GM19238 (cell line): ENCODE data around the gene C15orf39.
"Not testable (repeated sequence)": the region's sequence is repeated elsewhere in the genome, so short reads cannot be mapped to it uniquely, and the experiment has no call there.

Source experiments
- DNase-seq: peaks from one replicate; pipeline ENCODE4 v3.0.0; 2011; ENCODE audit warnings: low spot score; ENCODE audit not compliant: insufficient read length

Gene C15orf39

GRCh38 chr15:75230551-75231371 lies 29.1 kb downstream of the C15orf39 start:
- DNase-seq, result no peak

- no peak for DNase-seq
Measured at GRCh38 chr15:75231836-75232235, 30.2 kb downstream of the C15orf39 start.

DNA sequence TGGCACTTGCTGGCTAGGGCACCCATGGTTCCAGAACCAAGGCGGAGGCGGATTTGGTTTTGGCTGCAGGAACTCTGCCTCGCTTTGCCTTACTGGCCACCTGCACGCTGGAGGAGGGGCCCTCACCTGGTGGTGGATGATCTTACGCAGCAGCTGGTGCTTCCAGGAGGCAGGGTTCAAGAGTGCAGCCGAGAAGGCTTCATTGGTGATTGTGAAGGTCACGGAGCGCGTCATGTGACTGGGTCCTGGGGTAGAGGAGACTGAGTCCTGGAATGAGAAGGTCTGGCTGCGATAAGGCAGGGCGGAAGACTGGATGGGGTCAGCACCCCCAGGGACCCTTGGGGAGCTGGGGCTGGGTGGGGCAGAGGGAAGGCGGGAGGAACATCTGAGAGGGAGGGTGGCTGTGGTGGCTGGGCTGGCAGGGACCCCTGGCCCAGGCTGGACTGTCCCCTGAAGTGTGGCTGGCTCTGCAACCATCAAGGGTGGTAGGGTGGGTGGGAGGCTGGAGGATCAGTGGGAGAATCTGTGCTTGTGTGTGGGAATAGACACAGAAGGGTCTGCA lies 30.7 kb downstream of the C15orf39 start:
- no peak for DNase-seq

DNA sequence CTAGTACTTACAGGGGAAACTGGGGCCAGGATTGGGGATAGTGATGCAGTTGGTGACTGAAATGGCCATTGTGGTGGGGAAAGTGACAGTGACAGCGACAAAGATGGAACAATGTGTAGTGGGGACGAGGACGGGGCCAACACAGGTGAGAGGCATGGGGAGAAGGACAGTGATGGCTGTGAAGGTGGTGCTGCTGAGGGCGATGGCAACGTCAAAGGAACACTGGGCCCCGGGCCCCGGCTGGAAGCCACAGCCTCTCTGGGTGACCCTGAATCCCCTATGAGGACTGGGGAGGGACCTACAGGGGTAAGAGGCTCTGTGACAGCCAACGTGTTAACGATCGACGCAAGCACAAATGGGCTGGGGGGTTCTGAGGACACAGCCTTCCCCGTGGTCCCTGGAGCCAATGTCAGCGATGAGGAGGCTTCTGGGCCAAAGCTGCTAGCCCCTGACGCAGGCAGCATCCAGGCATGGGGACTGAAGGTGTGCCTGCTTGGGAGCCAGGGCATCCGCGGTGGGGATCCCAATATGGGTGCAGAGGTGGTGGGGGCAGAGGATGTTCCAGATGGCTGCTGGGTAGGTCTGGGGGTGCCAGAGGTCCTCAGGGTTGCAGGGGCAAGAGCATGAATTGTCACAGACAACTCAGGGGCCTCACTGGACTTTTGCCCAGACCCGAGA lies 31.3 kb downstream of the C15orf39 start:
- DNase-seq, result no peak

DNA sequence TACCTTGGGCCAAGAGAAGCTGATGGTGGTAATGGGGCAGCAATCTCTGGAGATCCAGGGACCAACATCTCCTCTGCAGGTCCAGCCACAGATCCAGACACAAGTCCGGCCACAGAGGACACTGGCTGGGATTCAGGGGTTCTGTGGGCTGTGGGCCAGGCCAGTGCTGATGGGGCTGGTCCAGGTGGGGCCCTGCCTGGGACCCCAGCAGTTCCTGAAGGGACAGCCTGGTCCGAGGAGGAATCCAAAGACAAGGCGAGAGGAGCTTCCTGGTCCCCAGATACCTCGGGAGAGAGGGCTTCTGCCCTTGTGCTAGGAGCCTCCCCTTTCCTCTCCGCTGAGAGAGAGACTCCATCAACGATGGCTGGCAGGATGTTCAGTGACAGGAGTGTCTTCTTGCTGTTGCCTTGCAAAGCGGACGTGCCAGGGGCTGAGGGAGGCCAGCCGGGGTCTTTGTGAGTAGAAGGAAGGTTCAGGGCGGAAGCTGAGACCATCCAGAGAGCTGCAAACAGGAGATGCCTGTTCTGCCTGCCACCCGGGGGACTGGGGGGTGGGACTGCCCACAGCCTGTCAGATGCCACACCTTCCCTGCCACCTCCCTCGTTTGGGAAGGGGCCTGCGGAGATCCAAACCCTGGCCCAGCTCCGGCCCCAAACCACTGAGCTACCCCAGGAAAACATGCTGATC lies 32.0 kb downstream of the C15orf39 start:
- DNase-seq, result no peak

GRCh38 chr15:75234191-75234810 lies 32.6 kb downstream of the C15orf39 start:
- no peak for DNase-seq

DNA sequence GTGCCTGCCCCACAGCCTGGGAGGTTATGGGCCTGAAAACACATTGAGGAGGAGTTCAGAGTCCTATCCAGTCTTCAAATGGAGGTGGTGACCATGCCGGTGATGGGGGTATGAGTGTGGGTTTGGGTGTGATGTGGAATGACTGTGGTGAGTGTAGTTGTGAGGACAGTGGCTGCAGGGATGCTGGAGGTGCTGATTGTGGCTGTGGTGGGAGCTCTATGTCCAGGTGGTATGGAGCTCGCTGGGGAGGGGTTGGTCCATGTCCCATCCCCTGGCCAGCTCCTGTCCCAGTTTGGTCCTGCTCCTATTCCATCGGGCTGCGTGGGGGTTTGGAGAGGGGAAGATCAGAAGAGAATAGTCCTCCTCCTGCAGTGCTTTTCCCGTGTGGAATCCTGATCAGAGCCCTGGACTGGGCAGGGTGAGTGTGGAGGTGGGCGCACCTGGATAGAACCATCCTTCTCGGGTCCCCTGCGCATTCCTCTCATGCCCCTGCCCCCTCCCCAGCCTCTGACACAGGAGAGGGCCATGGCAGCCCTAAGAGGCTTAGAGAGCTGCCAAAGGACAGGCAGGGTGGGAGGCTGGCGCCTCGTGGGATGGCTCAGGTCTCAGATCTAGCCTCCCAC lies 33.5 kb downstream of the C15orf39 start:
- no peak for DNase-seq

DNA sequence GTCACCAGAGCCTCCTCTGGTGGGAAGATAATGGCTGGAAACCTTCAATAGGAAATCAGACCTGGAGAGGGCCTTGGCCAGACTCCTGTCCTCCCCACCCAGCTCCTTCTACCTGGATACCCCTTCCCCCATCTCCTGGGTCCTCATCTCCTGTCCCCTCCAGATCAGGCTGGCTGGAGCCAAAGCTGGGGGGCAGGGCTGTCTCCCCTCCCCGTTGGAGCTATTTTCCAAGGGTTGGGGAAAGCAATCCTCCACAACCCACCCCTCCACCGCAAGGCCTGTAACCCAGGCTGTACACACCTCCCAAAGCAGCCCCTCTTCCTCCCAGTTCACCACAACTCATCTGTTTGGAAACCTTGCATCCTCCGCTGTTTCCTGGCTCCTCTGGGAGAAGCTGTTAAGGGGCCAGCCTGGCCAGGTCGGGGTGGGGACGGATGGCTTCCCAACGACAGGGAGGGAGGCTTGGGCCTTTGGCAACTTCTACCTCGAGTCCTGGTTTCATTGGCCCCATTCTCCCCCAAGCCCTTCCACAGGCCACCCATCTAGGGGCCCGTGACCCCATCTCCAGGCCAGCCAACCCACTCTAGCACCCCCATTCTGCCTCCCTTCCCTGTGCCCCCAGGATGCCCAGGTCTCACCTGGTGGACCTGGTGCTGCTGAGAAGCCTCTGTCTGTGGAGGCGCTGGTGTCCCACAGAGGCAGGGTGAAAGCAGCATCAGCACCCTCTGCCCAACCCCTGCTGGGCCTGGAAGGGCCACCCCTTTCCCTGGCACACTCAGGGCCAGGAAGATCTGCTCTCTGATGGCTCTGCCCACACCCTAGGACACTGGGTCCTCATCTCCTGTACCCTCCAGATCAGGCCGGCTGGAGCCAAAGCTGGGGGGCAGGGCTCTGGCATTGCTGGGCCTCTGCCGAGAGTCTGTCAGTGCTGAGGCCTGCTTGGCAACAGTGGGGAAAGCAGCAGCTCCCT lies 34.4 kb downstream of the C15orf39 start:
- no peak for DNase-seq

- DNase-seq, result no peak
Measured at GRCh38 chr15:75237316-75237982, 35.8 kb downstream of the C15orf39 start.

GRCh38 chr15:75238150-75238549 lies 36.5 kb downstream of the C15orf39 start:
- no peak for DNase-seq

DNA sequence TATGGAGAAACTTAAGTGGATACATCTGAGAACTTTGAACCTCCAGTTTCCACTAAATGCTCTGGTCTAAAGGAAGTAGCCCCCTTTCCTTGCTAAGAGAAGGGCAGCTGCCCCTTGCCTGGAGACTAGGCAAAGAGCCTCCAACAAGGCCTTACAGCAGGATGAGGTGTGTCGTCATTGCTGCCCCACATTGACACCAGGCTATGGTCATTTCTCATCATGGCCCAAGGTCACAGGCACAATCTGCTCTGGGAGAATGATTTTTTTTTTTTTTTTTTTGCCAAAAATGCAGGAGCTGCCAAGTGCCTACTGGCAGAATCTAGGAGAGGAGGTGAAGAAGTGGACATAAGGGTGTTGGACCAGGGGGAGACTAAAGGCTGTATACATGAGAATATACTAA lies 44.1 kb downstream of the C15orf39 start:
- DNase-seq, result not testable (repeated sequence)

DNA sequence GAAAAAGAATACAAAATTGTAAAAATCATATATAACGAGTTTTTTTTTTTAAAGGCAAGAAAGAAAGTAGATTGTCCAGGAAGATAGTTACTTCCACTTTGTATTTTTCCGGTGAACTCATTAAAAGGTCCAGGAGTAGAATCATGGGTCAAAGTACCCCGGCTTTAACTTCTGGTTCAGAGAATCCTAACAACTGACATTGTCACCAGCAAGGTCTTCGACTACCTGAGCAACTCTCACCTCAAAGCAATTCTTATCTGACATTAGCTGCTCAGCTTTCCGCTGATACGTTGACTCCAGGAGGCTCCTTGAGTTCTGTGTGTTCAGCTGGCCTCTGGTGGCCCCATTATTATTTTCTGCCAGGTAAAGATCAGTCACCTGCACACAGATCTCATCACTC lies 47.3 kb downstream of the C15orf39 start:
- DNase-seq, result not testable (repeated sequence)

DNA sequence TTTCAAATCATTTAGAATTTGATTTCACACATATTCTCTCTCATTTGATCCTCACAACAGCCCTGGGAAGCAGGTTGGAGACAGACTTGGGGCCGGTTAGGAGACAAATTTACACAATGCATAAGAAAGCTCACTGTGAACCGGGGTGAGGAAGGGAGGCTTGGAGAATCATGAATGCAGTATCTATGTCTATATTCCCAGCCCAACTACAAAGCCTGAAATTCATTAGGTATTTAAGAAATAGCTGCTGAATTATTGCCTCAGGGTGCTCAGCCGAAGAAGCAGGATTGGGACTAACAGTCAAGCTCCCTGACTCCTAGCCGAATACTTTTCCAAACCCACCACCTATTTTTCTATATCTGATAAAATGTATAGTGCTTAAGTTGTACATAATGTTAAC lies 48.0 kb downstream of the C15orf39 start:
- DNase-seq, result no peak

- not testable (repeated sequence) for DNase-seq
Measured at GRCh38 chr15:75251343-75251742, 49.7 kb downstream of the C15orf39 start.

GRCh38 chr15:75252285-75252684 lies 50.6 kb downstream of the C15orf39 start:
- not testable (repeated sequence) for DNase-seq

GRCh38 chr15:75258034-75258433 lies 56.4 kb downstream of the C15orf39 start, which contains the start of gene GOLGA6C:
TSS of gene GOLGA6C (plus strand) at chr15:75258334. CDS start at chr15:75258599, 265 bp downstream.
- not testable (repeated sequence) for DNase-seq

DNA sequence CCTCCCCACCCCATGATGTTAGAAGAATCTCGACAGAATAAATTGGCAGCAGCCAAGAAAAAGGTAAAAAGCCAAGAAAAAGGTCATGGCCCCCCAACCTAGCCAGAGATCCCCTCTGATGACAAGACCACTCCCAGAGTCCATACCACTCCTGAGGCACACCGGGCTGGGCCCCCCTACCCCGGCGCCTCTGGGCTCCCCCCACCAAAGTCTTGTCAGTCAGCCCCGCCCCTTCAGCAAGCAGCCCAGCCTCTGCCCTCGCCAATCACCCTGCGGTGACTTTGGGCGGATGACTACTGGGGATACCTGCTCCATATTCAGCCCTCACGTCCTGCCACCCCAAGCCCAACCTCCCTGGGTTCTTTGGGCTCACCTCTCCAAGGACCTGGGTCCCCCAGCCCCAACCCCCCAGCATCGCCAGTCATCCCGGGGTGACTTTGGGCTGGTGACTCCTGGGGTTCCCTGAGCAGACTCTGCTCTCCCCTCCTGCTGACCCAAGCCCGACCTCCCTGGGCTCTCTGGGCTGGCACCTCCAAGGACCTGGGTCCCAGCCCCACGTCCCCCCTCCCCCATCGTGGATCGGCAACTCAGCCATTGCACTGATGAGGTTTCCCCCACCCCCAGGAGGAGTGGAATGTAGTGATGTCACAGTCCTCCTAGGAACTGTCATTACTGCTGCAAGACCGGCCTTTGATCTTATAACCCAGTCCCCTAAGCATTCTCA lies 57.1 kb downstream of the C15orf39 start:
- DNase-seq, result not testable (repeated sequence)

- not testable (repeated sequence) for DNase-seq
Measured at GRCh38 chr15:75259873-75260272, 58.2 kb downstream of the C15orf39 start.
